ENCODE results near the gene SORCS3.

GRCh38 chr10:104750291-104750690 is 109.2 kb downstream of the SORCS3 start:
- TF ChIP-seq CTCF (IDR thresholded peaks at IDR 0.05) (no peak), ZFX (IDR thresholded peaks at IDR 0.05; ENCODE audit: borderline replicate concordance) (no peak)
